HL-60 (cell line): ENCODE data around the gene QSOX1.

Experiments used
- GABPA ChIP-seq: IDR thresholded peaks from 2 replicates; pipeline ENCODE4 v1.6.1; 2012; ENCODE audit warnings: low read depth
- POLR2AphosphoS5 ChIP-seq: IDR thresholded peaks from 2 replicates; pipeline ENCODE4 v1.6.1; 2012; ENCODE audit warnings: low read depth
- TF ChIP-seq, protein P1 (sequence below): IDR thresholded peaks from one replicate; pipeline ENCODE4 v1.5.1; 2011; ENCODE audit warnings: low read length, control low read depth, inconsistent platforms; ENCODE audit not compliant: insufficient read depth
- TF ChIP-seq, protein P2 (sequence below): IDR thresholded peaks from 2 replicates; pipeline ENCODE4 v1.6.1; 2012; ENCODE audit warnings: low read depth; ENCODE audit not compliant: insufficient replicate concordance

GRCh38 chr1:180152588-180152987, 2.1 kb upstream of the QSOX1 start:
- TF ChIP-seq, protein P1, sequence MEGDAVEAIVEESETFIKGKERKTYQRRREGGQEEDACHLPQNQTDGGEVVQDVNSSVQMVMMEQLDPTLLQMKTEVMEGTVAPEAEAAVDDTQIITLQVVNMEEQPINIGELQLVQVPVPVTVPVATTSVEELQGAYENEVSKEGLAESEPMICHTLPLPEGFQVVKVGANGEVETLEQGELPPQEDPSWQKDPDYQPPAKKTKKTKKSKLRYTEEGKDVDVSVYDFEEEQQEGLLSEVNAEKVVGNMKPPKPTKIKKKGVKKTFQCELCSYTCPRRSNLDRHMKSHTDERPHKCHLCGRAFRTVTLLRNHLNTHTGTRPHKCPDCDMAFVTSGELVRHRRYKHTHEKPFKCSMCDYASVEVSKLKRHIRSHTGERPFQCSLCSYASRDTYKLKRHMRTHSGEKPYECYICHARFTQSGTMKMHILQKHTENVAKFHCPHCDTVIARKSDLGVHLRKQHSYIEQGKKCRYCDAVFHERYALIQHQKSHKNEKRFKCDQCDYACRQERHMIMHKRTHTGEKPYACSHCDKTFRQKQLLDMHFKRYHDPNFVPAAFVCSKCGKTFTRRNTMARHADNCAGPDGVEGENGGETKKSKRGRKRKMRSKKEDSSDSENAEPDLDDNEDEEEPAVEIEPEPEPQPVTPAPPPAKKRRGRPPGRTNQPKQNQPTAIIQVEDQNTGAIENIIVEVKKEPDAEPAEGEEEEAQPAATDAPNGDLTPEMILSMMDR = no peak
- TF ChIP-seq POLR2AphosphoS5 (no peak), GABPA (no peak)
- TF ChIP-seq, protein P2, sequence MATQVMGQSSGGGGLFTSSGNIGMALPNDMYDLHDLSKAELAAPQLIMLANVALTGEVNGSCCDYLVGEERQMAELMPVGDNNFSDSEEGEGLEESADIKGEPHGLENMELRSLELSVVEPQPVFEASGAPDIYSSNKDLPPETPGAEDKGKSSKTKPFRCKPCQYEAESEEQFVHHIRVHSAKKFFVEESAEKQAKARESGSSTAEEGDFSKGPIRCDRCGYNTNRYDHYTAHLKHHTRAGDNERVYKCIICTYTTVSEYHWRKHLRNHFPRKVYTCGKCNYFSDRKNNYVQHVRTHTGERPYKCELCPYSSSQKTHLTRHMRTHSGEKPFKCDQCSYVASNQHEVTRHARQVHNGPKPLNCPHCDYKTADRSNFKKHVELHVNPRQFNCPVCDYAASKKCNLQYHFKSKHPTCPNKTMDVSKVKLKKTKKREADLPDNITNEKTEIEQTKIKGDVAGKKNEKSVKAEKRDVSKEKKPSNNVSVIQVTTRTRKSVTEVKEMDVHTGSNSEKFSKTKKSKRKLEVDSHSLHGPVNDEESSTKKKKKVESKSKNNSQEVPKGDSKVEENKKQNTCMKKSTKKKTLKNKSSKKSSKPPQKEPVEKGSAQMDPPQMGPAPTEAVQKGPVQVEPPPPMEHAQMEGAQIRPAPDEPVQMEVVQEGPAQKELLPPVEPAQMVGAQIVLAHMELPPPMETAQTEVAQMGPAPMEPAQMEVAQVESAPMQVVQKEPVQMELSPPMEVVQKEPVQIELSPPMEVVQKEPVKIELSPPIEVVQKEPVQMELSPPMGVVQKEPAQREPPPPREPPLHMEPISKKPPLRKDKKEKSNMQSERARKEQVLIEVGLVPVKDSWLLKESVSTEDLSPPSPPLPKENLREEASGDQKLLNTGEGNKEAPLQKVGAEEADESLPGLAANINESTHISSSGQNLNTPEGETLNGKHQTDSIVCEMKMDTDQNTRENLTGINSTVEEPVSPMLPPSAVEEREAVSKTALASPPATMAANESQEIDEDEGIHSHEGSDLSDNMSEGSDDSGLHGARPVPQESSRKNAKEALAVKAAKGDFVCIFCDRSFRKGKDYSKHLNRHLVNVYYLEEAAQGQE = no peak
